PC-9 (cell line): ENCODE results near the gene DPEP3.

Experiments
- CTCF ChIP-seq: fragments of 200-600 bp; sonication (generic); conservative IDR thresholded peaks from 2 replicates; pipeline ENCODE4 v1.6.1; 2017; ENCODE audit warnings: mixed run types, antibody characterized with exemption, mild to moderate bottlenecking, moderate library complexity
- EZH2 ChIP-seq: fragments of 200-600 bp; sonication (generic); IDR thresholded peaks from 2 replicates; pipeline ENCODE4 v1.8.0; 2017; ENCODE audit warnings: antibody characterized with exemption, low read depth

- TF ChIP-seq CTCF: no peak
- no peak for TF ChIP-seq EZH2
Measured at GRCh38 chr16:67948015-67948414, 32.3 kb downstream of the DPEP3 start.
